HL-60/S4 treated with phorbol 12-myristate 13-acetate at 8.2 ng/mL for 4 days and 3 days (cell line): ENCODE data around the gene CLEC4F.

Experiments
- in situ Hi-C: fragments of 300-500 bp; cut with MboI; formaldehyde crosslinking; loops from 2 replicates; pipeline ENCODE4 v1.15.0; 2022; ENCODE audit warnings: low sequenced_read_pairs

CLEC4F gene

DNA sequence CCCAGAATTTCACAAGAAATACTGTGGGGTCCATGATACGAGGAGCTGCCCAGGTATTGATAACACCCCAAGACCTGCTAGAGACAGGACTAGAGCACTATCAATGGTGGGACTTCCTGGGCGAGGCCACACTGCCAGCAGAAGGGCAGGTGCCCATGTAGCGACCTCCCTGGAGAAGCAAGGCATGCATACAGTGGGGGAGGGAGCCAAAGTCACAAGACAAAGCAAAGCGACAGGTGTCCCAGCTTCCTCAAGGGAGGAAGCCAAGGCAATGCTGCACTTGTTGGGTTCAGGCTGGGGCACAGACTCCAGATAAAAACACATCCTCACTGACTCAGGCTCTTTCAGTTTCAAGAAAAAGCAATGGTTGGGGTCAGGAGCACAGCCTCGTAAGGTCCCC, 7.7 kb upstream of the CLEC4F start:
- in situ Hi-C loops: no loop called here

DNA sequence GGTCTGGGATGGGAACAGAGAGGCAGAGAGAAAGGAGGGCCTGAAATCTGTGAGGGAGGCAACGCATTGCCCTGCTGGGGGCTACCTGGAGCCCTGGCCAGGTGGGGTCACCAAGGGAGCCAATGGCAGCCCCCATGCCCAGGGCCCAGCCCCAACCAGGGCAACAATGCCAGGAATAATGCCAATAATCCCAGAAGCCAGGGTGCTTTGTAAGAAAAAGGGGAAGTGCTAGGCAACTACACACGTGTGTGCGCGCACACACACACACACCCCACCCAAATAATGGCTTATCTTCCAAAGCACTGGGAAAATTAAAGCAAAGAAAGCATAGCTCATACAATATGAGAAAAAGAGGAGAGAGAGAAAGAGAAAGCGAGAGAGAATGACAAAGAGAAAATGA, 7.0 kb upstream of the CLEC4F start:
- in situ Hi-C loops: no loop called here

GRCh38 chr2:70826696-70827350, 6.4 kb upstream of the CLEC4F start:
- in situ Hi-C loops: no loop called here

DNA sequence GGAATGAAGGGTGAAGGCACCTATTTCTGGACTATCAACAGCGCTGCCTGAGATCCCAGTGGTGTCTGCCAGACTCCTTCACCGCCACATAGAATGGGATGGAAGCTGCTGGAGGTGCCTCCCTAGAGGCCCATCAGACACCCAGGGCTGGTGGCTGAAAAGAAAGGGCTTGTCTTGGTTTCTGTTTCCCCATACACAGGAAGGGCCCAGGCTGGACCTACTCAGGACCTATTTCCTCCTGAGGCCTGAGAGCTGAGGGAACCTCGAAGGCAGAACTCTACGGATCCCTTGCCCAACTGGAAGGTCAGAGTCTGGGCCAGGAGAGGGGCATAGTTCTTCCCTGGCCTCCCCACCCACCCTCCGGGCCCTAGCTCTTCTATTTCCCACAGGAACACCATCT, 2.9 kb upstream of the CLEC4F start:
- in situ Hi-C loops: no loop called here

DNA sequence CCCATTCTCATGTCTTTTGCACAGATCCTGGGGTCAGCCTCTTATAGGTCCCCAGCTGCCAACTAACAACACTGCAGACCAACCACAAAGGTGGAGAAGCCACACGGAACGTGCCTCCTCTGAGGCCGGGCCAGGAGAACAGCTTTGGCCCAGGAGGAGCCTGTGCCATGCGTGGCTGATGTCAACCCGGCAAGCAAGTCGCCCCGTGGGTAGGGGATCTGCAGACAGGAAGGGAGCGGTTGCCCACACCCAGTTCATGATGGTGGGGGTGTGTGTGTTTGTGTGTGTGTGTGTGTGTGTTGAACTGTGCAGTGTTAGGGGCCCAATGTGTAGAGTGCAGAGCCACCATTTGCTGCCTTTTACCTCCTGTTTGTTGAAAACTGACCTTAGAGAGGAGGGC, 2.4 kb upstream of the CLEC4F start:
- in situ Hi-C loops: no loop called here

GRCh38 chr2:70817284-70817954, 3.0 kb downstream of the CLEC4F start:
- in situ Hi-C loops: no loop called here

DNA sequence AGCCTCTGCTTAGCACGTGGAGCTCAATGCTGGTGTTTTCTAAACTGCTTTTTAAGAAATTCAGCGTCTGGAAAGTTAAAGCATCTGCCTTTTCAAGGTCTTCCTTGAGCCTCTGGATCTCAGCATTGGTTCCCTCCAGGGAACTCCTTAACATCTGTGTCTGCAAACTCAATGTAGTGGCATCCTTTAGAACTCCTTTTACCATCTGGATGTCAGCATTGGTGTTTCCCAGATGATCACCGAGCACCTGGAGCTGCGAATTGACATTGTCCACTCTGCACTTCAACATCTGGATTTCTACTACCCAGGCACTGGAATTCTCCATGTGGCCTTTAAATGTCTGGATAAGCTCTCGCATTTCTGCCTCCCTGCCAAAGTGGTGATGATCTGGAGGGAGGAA, 3.7 kb downstream of the CLEC4F start:
- in situ Hi-C loops: no loop called here

DNA sequence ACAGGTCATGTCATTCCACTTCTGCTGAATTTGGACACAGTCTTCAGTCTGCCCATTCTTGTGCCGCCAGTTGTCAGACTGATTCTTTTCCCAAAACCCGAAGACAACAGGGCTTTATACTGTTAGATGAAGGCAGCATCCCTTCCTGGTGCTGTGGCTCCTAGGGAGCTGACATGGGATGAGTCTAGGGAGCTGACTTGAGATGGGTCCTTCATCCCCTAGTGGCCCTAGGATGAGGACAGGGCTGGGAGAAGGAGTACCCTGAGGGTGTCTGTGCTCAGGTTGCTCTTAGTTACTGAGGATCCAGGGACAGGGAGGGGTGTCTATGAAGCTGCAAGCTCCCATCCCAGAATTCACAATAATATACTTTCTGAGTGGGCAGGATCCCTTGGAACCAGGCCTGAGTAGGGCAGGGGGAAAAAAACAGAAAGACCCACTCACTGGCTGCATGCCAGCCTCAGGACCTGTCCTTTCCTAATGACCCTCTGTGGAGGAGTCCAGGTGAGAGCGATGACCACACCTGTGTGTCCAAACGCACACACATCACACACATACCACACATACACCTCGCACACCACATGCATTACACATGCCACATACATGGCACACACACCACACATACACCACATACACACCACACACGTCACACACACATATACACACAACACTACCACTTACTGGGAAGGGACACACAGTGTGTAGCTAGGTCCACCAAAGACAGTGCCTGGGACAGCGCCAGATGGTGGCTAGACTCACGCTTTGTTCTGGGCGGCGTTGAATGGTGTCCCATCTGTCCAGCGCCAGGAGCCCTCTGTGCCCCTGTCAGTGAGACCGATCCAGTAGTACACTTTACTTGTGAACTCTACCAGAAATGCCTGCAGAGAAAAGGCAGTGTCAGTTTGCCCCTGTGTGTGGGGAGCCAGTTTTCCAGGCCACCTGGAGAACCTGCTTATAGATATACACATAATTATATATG, 11.1 kb downstream of the CLEC4F start:
- in situ Hi-C loops: no loop called here

DNA sequence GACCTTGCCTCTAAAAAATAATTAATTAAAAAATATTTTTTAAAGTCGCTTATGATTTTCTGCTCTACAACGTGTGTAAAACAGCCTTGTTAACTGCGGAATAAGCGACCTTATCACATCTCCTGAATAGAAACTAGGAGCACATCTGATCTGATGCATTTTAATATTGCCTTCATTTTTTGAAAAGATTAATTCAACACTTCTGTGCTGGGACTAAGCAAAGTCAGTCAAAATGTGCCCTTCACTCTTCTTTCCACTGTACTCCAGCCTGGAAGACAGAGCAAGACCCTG, 12.6 kb downstream of the CLEC4F start:
- in situ Hi-C loops: no loop called here

DNA sequence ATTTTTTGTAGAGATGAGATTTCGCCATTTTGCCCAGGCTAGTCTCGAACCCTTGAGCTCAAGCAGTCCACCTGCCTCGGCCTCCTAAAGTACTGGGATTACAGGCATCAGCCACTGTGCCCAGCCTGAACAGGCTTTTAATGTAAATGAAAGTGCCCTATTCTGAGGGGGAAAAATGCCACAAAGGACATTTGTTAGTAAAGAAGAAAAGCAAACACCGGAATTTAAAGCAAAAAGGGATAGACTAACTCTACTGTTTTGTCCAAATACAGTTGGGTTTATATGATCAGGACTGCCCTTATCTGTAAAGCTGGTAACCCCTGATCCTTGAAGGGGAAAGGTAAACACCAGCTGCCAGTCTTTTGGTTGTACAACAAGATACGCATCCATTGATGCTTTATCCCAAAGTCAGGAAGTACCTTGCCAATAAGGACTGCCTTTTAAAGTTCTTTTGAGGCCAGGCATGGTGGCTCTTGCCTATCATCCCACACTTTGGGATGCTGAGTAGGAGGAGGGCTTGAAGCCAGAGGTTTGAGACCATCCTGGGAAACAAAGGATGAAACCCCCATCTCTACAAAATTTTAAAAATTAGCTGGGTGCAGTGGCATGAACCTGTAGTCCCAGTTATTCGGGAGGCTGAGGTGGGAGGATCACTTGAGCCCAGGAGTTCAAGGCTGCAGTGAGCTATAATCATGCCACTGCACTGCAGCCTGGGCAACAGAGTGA, 13.1 kb downstream of the CLEC4F start:
- in situ Hi-C loops: no loop called here

- in situ Hi-C loops: no loop called here
These were observed 13.8 kb downstream of the CLEC4F start for GRCh38 chr2:70806620-70807019.

DNA sequence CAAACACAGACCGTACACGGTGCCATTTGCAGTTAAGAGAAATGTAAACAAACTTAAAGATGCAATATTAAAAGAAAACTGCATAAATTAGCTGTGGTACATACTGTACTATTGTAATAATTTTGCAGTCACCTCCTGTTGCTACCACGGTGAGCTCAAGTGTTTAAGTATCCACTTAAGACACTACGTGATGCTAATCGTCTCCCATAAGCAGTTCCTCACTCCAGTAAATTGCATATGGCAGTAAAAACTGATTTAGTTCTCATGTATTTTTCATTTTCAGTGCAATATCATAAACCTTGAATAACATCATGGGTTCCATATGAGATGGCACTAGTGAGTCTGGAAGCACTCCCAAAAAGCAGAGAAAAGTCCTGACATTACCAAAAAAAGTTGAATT, 14.4 kb downstream of the CLEC4F start:
- in situ Hi-C loops: no loop called here

DNA sequence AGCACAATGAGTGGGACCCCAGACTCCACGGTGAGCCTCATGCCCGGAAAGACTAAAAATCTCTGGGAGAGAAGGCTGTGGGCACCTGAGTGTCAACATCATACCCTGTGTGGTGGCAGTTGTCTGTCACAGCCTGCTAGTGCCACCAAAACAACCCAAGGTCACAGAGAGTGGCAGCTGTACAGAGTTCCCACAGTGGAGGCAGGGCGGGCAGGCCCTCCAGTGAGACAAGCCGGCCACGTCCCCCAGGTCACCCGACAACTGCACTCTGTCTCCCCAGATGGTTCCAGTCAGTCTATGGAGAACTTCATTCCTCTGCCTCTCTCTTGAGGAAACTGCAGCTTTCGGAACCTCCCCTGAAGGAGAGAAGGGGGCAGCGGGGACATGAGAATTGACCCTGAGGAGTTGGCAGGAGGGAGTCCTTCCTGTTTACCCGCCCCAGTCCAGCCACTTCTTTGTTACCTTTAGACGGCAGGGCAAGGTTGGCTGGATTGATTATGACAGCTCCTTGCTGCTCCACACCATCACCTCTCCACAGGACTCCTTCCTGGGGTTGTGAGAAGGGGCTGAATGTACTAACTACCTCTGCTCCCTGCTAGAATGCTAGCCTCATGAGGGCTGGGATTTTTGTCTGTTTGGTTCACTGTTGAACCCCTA, 18.7 kb downstream of the CLEC4F start:
- in situ Hi-C loops: no loop called here

- in situ Hi-C loops: loop anchor here (25.0 kb wide), 1 partner anchor 138 kb away; the partner anchor contains the start of gene ATP6V1B1
These were observed 20.7 kb downstream of the CLEC4F start for GRCh38 chr2:70799706-70800105.

- in situ Hi-C loops: loop anchor here (25.0 kb wide), 1 partner anchor 139 kb away; the partner anchor contains the start of gene ATP6V1B1
These were observed 22.4 kb downstream of the CLEC4F start for GRCh38 chr2:70797996-70798395.

GRCh38 chr2:70797506-70797905, 22.9 kb downstream of the CLEC4F start:
- in situ Hi-C loops: loop anchor here (25.0 kb wide), 1 partner anchor 140 kb away; the partner anchor contains the start of gene ATP6V1B1

DNA sequence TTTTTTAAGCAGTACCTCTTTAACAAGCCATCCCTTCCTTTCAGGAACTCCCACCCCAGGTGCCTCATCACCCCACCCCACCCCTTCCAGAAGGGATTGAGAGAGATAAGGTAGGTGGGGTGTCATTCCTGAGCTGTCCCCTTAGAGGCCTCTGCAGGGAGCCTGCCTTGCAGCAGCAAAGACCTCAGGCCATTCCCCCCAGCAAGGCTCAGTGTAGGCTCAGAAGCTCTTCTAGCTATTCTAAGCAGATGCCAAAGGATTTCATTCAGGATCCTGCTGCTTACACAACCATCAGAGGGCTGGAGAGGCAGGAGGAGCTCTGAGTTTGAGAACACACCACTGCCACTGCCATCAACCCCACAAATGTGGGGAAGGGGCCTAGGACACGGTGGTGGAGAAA, 24.1 kb downstream of the CLEC4F start:
- in situ Hi-C loops: loop anchor here (25.0 kb wide), 1 partner anchor 141 kb away; the partner anchor contains the start of gene ATP6V1B1

- in situ Hi-C loops: loop anchor here (25.0 kb wide), 1 partner anchor 142 kb away; the partner anchor contains the start of gene ATP6V1B1
These were observed 25.0 kb downstream of the CLEC4F start for GRCh38 chr2:70795164-70795995.

GRCh38 chr2:70793450-70793849, 26.9 kb downstream of the CLEC4F start:
- in situ Hi-C loops: loop anchor here (25.0 kb wide), 1 partner anchor 144 kb away; the partner anchor contains the start of gene ATP6V1B1
